HG03439 (cell line): ENCODE measurements around the gene HMGN4.
"Not testable (repeated sequence)": the region's sequence is repeated elsewhere in the genome, so short reads cannot be mapped to it uniquely, and the experiment has no call there.

ENCODE experiments used
- ATAC-seq: cut with Tn5 transposase; IDR thresholded peaks from one replicate; pipeline ENCODE4 v1.9.1; 2021; ENCODE audit warnings: mild to moderate bottlenecking, moderate library complexity; ENCODE audit not compliant: unreplicated experiment

HMGN4 gene

GRCh38 chr6:26547363-26547762 is 9.2 kb downstream of the HMGN4 start:
- ATAC-seq, result not testable (repeated sequence)

- ATAC-seq, result no peak
Measured at GRCh38 chr6:26550250-26550993, 12.3 kb downstream of the HMGN4 start.

GRCh38 chr6:26552205-26552604 is 14.0 kb downstream of the HMGN4 start:
- no peak for ATAC-seq

GRCh38 chr6:26552640-26553188 is 14.5 kb downstream of the HMGN4 start:
- no peak for ATAC-seq

GRCh38 chr6:26553264-26553634 is 15.1 kb downstream of the HMGN4 start:
- ATAC-seq, result peak; percentile 39

GRCh38 chr6:26553635-26554446 is 15.7 kb downstream of the HMGN4 start:
- peak; percentile 45 for ATAC-seq

GRCh38 chr6:26554447-26554696 is 16.2 kb downstream of the HMGN4 start:
- no peak for ATAC-seq

GRCh38 chr6:26554697-26555504 is 16.7 kb downstream of the HMGN4 start:
- peak; percentile 34 for ATAC-seq

GRCh38 chr6:26555505-26556262 is 17.5 kb downstream of the HMGN4 start:
- ATAC-seq, result no peak

- ATAC-seq, result no peak
Measured at GRCh38 chr6:26556263-26557070, 18.3 kb downstream of the HMGN4 start.

GRCh38 chr6:26561533-26562466 is 23.6 kb downstream of the HMGN4 start:
- no peak for ATAC-seq

- no peak for ATAC-seq
Measured at GRCh38 chr6:26563488-26563887, 25.3 kb downstream of the HMGN4 start.

GRCh38 chr6:26568601-26569432 is 30.7 kb downstream of the HMGN4 start:
- peak; percentile 67 for ATAC-seq

- peak; percentile 4 for ATAC-seq
Measured at GRCh38 chr6:26569433-26569764, 31.2 kb downstream of the HMGN4 start.

- no peak for ATAC-seq
Measured at GRCh38 chr6:26570027-26570809, 32.1 kb downstream of the HMGN4 start.

GRCh38 chr6:26571592-26572296 is 33.6 kb downstream of the HMGN4 start:
- no peak for ATAC-seq

- ATAC-seq, result no peak
Measured at GRCh38 chr6:26575494-26575939, 37.4 kb downstream of the HMGN4 start.
